Measurements from ENCODE around the gene RNF145.

The RNF145 gene

GRCh38 chr5:159112436-159112835, 96.9 kb downstream of the RNF145 start:
- DNase-seq (ENCODE audit: low spot score): no peak
